ENCODE results near the gene OPRM1. TPM values are rescaled to one million over a fixed set of nuclear protein-coding genes. Genes with fewer than 3 reads are reported as not detected.

Gene OPRM1
- total and polyA plus RNA-seq, 4 donors = 2.5 to 20.9 (median 2.7) TPM

DNA sequence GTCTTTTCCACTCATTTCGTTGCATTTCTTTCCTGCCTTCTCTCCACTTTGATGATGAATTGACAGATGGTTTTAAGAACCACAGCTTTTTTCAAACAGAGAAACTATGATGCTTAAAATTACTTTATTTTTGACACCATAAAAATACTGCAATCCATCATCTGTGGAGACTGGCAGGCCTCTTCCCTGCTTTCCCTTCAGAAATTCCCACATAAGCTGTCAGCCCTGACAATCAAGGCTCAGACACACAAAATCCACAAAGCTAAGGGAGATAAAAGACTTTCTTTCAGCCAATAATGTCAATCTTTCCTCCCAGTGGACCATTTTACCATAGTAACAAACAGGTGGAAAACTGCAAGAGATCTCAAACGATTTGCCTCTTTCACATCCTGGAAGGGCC lies 235.1 kb downstream of the OPRM1 start:
- H3K4me1 ChIP-seq (ENCODE audit: control insufficient read depth, insufficient read depth, low read length) = no peaks in the 10 kb centered on the region
- no peaks in the 10 kb centered on the region for H3K9me3 ChIP-seq (ENCODE audit: control insufficient read depth, insufficient read depth, low read length)
- no peaks in the 10 kb centered on the region for H3K36me3 ChIP-seq (ENCODE audit: control insufficient read depth, insufficient read depth, low read length)
- no peaks in the 10 kb centered on the region for H3K27me3 ChIP-seq (ENCODE audit: control insufficient read depth, insufficient read depth, low read length)
- DNase-seq (ENCODE audit: low read depth in 4 of 6, low spot score in 6 of 6) = peak in 1 of 6 donors; percentile 40
- no peak overlapping the region for H3K27ac ChIP-seq (ENCODE audit: low read depth, low read length)
- no peak overlapping the region for H3K4me3 ChIP-seq (ENCODE audit: low read depth, low read length)
- WGBS (ENCODE audit: insufficient coverage) = 60% methylated on average over 1 of the region's 2 CpGs

DNA sequence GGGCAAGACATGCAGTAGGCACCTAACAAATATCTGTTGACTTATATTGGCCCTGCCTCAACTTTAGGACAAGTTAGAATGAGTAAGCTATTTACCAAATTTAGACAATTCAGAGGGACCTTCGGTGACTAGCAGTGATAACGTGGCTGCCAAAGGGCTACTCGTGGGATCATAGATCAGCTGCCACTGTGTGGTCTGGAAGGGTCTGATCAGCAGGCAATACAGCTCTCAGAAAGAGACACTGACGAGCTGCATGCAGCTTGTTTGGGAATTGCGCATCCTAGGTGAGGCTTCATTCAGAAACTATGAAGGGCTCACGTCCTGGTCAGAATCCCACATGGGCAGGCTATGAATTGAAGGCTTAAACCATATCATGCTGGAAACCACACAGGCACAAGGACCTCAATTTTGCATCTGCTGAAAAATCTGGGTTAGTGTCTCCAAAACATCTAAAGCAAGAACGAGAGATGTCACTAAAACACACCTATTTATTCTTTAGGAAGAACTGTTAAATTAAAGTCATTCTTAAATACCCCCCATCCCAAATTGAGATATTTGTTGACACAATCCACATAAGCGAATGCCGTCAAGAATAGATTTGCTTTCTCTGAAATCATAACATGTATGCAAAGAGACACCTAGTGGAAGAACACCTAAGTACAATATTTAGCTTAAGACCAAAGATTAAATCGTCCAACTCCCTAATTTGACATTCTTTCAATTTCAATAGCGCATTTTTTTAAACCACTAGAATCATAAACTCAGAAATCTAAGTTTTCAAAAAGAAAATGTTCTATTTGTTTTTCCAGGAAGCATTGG lies 238.0 kb downstream of the OPRM1 start:
- no peaks in the 10 kb centered on the region for H3K27me3 ChIP-seq (ENCODE audit: control insufficient read depth, insufficient read depth, low read length)
- no peak overlapping the region for H3K4me3 ChIP-seq (ENCODE audit: low read depth, low read length)
- H3K9me3 ChIP-seq (ENCODE audit: control insufficient read depth, insufficient read depth, low read length) = no peaks in the 10 kb centered on the region
- H3K27ac ChIP-seq (ENCODE audit: low read depth, low read length) = no peak overlapping the region
- DNase-seq (ENCODE audit: low read depth in 4 of 6, low spot score in 6 of 6) = peak in 5 of 6 donors; percentile 17 to 88 (median 36)
- H3K4me1 ChIP-seq (ENCODE audit: control insufficient read depth, insufficient read depth, low read length) = no peaks in the 10 kb centered on the region
- WGBS (ENCODE audit: insufficient coverage) = 43% methylated on average over 8 of the region's 11 CpGs
- H3K36me3 ChIP-seq (ENCODE audit: control insufficient read depth, insufficient read depth, low read length) = no peaks in the 10 kb centered on the region

DNA sequence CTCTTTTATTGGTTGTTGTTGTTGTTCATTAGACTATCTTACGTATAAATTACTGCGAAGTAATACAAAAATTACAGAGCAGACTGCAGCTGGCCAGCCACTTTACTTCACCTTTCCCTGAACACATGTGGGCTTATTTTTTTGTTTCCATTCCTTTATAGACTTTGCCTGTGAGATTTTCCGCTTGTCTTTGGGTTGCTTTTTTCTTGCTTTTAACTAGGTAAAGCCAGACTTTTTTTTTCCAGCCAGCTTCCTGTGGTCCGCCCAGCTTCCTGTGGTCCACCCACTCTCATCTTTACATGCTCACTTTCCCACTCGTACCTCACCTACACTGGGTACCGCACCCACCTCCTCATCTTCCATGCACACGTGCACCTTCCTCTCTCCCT lies 238.6 kb downstream of the OPRM1 start:
- no peaks in the 10 kb centered on the region for H3K27me3 ChIP-seq (ENCODE audit: control insufficient read depth, insufficient read depth, low read length)

DNA sequence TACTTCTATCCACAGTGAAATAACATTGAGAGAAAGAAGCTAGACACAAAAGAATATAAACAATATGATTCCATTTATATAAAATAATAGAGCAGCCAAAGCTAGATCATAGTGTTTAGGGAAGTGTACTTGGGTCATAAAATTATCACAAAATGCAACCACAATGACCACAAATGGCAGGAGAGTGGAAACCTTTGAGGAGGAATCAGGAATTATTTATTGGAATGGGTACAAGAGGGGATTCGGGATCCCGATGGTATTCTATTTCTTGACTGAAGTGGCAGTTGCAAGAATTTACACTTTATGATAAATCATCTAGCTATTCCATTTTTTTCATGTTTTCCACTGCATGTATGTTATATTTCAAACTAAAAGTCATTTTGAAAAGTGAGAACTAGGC lies 241.5 kb downstream of the OPRM1 start:
- H3K4me3 ChIP-seq (ENCODE audit: low read depth, low read length) = no peak overlapping the region
- WGBS (ENCODE audit: insufficient coverage) = no CpG with 5 or more reads among the region's 2 CpGs
- no peak for DNase-seq (ENCODE audit: low read depth in 4 of 6, low spot score in 6 of 6)
- H3K9me3 ChIP-seq (ENCODE audit: control insufficient read depth, insufficient read depth, low read length) = no peaks in the 10 kb centered on the region
- no peaks in the 10 kb centered on the region for H3K27me3 ChIP-seq (ENCODE audit: control insufficient read depth, insufficient read depth, low read length)
- H3K36me3 ChIP-seq (ENCODE audit: control insufficient read depth, insufficient read depth, low read length) = no peaks in the 10 kb centered on the region
- no peaks in the 10 kb centered on the region for H3K4me1 ChIP-seq (ENCODE audit: control insufficient read depth, insufficient read depth, low read length)
- H3K27ac ChIP-seq (ENCODE audit: low read depth, low read length) = no peak overlapping the region

More for the DNA sequence above, 238.6 kb downstream of the OPRM1 start:
- DNase-seq (ENCODE audit: low read depth in 4 of 6, low spot score in 6 of 6) = no peak
- Histone ChIP-seq H3K27ac (ENCODE audit: low read depth, low read length) (no peak overlapping the region), H3K36me3 (ENCODE audit: control insufficient read depth, insufficient read depth, low read length) (no peaks in the 10 kb centered on the region), H3K9me3 (ENCODE audit: control insufficient read depth, insufficient read depth, low read length) (no peaks in the 10 kb centered on the region), H3K4me1 (ENCODE audit: control insufficient read depth, insufficient read depth, low read length) (no peaks in the 10 kb centered on the region), H3K4me3 (ENCODE audit: low read depth, low read length) (no peak overlapping the region)
- WGBS (ENCODE audit: insufficient coverage) = 88% methylated on average over 5 of the region's 7 CpGs

DNA sequence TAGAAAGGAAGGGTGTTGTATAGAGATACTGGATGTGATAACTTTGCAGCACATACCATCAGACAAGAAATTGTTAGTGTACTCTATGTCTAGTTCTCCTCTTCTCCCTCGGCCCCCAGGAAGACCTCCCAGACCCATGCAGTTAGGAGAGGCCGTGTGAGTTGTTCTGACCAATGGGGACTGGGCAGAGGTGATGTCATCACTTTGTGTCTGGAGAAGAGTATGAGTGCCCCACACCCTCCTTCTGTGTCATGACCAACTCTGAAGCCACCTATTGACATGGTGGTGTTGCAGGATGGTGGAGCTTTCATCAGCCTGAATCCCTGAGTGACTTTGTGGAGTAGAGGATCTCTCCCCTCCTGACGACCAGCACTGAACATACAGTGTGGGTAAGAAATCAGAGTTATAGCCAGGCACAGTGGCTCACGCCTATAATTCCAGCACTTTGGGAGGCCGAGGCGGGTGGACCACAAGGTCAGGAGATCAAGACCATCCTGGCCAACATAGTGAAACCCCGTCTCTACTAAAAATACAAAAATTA lies 245.3 kb downstream of the OPRM1 start:
- DNase-seq (ENCODE audit: low read depth in 4 of 6, low spot score in 6 of 6) = no peak
- Histone ChIP-seq H3K27me3 (ENCODE audit: control insufficient read depth, insufficient read depth, low read length) (no peaks in the 10 kb centered on the region), H3K36me3 (ENCODE audit: control insufficient read depth, insufficient read depth, low read length) (no peaks in the 10 kb centered on the region), H3K4me1 (ENCODE audit: control insufficient read depth, insufficient read depth, low read length) (no peaks in the 10 kb centered on the region), H3K27ac (ENCODE audit: low read depth, low read length) (no peak overlapping the region), H3K4me3 (ENCODE audit: low read depth, low read length) (no peak overlapping the region), H3K9me3 (ENCODE audit: control insufficient read depth, insufficient read depth, low read length) (no peaks in the 10 kb centered on the region)
- WGBS (ENCODE audit: insufficient coverage) = 95% methylated on average over 3 of the region's 7 CpGs

DNA sequence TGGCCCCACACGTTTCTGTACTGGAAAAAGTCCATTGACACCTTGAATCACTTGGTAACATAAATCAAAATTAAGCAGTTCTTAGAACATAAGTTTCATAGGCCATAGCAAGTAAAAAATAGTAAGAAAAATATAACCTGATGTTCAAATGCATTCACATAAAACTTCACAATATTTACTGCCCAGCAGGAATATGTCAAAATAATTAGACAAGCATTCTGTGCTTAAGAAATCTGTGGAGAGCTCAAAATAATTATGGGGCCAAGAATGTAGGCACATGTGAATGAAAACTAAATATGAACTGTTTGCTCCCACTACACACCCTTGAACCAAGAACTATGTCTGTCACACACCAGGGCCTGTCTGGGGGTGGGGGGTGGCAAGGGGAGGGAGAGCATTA lies 246.8 kb downstream of the OPRM1 start:
- H3K27me3 ChIP-seq (ENCODE audit: control insufficient read depth, insufficient read depth, low read length) = no peaks in the 10 kb centered on the region
- WGBS (ENCODE audit: insufficient coverage) = no CpG with 5 or more reads among the region's 1 CpG
- H3K4me1 ChIP-seq (ENCODE audit: control insufficient read depth, insufficient read depth, low read length) = no peaks in the 10 kb centered on the region
- no peak overlapping the region for H3K27ac ChIP-seq (ENCODE audit: low read depth, low read length)
- no peak overlapping the region for H3K4me3 ChIP-seq (ENCODE audit: low read depth, low read length)
- H3K9me3 ChIP-seq (ENCODE audit: control insufficient read depth, insufficient read depth, low read length) = no peaks in the 10 kb centered on the region
- no peak for DNase-seq (ENCODE audit: low read depth in 4 of 6, low spot score in 6 of 6)
- H3K36me3 ChIP-seq (ENCODE audit: control insufficient read depth, insufficient read depth, low read length) = no peaks in the 10 kb centered on the region

DNA sequence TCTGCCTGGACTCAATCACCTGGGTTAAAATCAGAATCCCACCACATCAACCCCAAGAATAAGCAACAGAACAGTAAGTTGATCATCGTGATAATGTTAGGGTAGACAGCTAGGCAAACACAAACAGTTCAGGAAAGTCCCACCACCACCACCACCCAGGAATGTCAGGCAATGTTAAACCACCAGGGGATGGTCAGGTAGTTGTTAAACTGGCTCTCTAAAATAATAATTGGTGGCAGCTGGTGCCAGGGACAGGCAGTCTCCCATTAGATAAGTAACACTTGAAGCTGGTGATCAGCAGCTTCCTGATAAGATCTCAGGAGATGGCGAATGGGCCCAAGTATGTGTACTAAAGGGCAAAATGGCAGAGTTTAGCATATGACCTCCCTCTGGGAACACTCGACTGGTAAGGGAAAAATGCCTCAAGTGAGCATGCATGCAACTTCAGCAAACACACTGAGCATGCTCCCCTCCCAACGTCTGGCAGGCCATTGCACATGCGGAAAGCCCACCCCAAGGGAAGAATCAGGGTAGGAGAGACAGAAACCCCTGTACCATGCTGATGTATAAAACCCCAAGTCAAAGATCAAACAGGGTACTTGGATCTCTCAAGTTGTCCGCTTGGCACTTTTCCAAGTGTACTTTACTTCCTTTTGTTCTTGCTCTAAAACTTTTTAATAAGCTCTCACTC lies 250.9 kb downstream of the OPRM1 start:
- Histone ChIP-seq H3K36me3 (ENCODE audit: control insufficient read depth, insufficient read depth, low read length) (no peaks in the 10 kb centered on the region), H3K4me1 (ENCODE audit: control insufficient read depth, insufficient read depth, low read length) (no peaks in the 10 kb centered on the region), H3K27ac (ENCODE audit: low read depth, low read length) (no peak overlapping the region), H3K9me3 (ENCODE audit: control insufficient read depth, insufficient read depth, low read length) (no peaks in the 10 kb centered on the region), H3K27me3 (ENCODE audit: control insufficient read depth, insufficient read depth, low read length) (no peaks in the 10 kb centered on the region), H3K4me3 (ENCODE audit: low read depth, low read length) (no peak overlapping the region)
- WGBS (ENCODE audit: insufficient coverage) = 93% methylated on average over 2 of the region's 6 CpGs
- no peak for DNase-seq (ENCODE audit: low read depth in 4 of 6, low spot score in 6 of 6)

DNA sequence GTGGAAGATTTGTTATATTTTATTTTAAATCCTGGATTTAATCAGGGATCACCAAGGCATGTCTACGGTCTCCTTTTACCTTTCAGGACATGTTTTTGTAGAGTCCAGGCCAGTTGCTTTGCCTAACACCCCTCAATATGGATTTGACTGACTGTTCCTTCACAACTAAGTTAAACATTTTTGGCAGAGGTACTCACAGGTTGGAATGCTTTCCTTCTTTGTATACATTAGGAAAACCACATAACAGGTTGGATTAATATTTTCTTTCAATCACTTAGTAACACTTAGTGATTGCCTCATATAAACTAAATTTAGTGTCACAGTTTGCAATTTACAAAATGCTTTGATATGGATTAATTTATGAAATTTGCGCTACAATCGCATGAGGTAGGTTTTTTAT lies 253.0 kb downstream of the OPRM1 start:
- no peaks in the 10 kb centered on the region for H3K36me3 ChIP-seq (ENCODE audit: control insufficient read depth, insufficient read depth, low read length)
- no peak for DNase-seq (ENCODE audit: low read depth in 4 of 6, low spot score in 6 of 6)
- WGBS (ENCODE audit: insufficient coverage) = 71% methylated on average over 2 of the region's 3 CpGs
- H3K4me1 ChIP-seq (ENCODE audit: control insufficient read depth, insufficient read depth, low read length) = no peaks in the 10 kb centered on the region
- H3K4me3 ChIP-seq (ENCODE audit: low read depth, low read length) = no peak overlapping the region
- no peaks in the 10 kb centered on the region for H3K27me3 ChIP-seq (ENCODE audit: control insufficient read depth, insufficient read depth, low read length)
- H3K27ac ChIP-seq (ENCODE audit: low read depth, low read length) = no peak overlapping the region
- no peaks in the 10 kb centered on the region for H3K9me3 ChIP-seq (ENCODE audit: control insufficient read depth, insufficient read depth, low read length)

DNA sequence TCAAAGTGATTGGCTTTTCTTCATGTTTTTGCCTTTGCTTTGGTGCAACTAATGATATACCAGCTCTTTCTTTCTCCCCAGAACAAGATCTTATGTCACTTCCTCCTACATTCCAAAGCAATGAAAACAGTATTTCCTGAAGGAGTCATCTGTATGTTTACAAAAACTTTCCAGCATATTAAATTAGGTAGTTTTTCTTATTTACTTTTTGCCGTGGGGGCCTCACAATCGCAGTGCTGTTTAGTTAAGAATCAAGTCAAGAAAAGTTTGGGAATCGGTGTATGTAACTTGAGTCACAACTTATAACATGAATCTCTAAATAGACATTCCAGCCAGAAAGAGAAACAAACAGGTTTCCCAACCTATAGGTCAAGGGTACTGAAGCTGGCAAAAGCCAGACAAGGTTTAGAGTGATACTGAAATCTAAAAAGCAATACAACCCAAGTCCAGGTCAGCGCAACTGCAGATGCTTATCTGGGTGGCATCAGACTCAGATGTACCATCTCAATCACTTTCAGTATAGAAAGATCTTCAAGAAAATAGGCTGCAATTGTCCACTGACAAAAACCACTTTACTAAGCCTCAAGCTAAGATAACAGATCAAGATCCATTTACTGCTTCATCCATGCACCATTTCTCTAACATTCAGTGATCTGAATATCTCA lies 253.9 kb downstream of the OPRM1 start:
- no CpG with 5 or more reads among the region's 4 CpGs for WGBS (ENCODE audit: insufficient coverage)

More for the DNA sequence above, 253.9 kb downstream of the OPRM1 start:
- DNase-seq (ENCODE audit: low read depth in 4 of 6, low spot score in 6 of 6) = no peak
- Histone ChIP-seq H3K4me3 (ENCODE audit: low read depth, low read length) (no peak overlapping the region), H3K27ac (ENCODE audit: low read depth, low read length) (no peak overlapping the region), H3K9me3 (ENCODE audit: control insufficient read depth, insufficient read depth, low read length) (no peaks in the 10 kb centered on the region), H3K36me3 (ENCODE audit: control insufficient read depth, insufficient read depth, low read length) (no peaks in the 10 kb centered on the region), H3K27me3 (ENCODE audit: control insufficient read depth, insufficient read depth, low read length) (no peaks in the 10 kb centered on the region), H3K4me1 (ENCODE audit: control insufficient read depth, insufficient read depth, low read length) (no peaks in the 10 kb centered on the region)
